HFFc6 (cell line): ENCODE measurements around the gene SEC14L1. TPM values are rescaled to one million over a fixed set of nuclear protein-coding genes. Genes with fewer than 3 reads are reported as not detected.
A peak's percentile ranks its signal among the peaks of the same experiment; 100 is the strongest.

Experiments
- DNase-seq: peaks from one replicate; pipeline ENCODE4 v3.0.0-alpha.2; 2018
- H3K27ac Mint-ChIP-seq: 2 replicates; pipeline ENCODE4 v1.8.0; 2020; ENCODE audit warnings: mild to moderate bottlenecking, mixed read lengths
- H3K27me3 Mint-ChIP-seq: 2 replicates; pipeline ENCODE4 v1.8.0; 2021; ENCODE audit warnings: mild to moderate bottlenecking, moderate library complexity, mixed read lengths; ENCODE audit not compliant: insufficient read depth
- H3K36me3 Mint-ChIP-seq: 2 replicates; pipeline ENCODE4 v1.8.0; 2021; ENCODE audit warnings: low read depth, mixed read lengths
- H3K4me1 Mint-ChIP-seq: 2 replicates; pipeline ENCODE4 v1.8.0; 2020; ENCODE audit warnings: low read depth, mixed read lengths
- H3K4me3 Mint-ChIP-seq: 2 replicates; pipeline ENCODE4 v1.8.0; 2020; ENCODE audit warnings: mild to moderate bottlenecking, moderate library complexity, mixed read lengths
- H3K9me3 Mint-ChIP-seq: 2 replicates; pipeline ENCODE4 v1.8.0; 2020; ENCODE audit warnings: mild to moderate bottlenecking, mixed read lengths
- CTCF ChIP-seq: fragments of 200-600 bp; sonication (generic); IDR thresholded peaks from 2 replicates; pipeline ENCODE4 v1.5.0; 2021; ENCODE audit warnings: antibody characterized with exemption, mild to moderate bottlenecking
- total RNA-seq, 6 experiments: library from RNA; stranded (reverse); fragmentation: NEBNext Ultra II Directional; extraction: Animal tissue kit (Norgen Biotek cat#: 25700); gene quantifications; 2 replicates in 1 of 6; 3 replicates in 5 of 6; pipeline ENCODE4 v1.2.3, GENCODE V29; 2021

The SEC14L1 gene
- total RNA-seq, 6 experiments from 2014 or later, result 63.0 to 91.4 (median 75.0) TPM

- Mint-ChIP-seq H3K4me3 (no peak overlapping the region), H3K36me3 (no peaks in the 10 kb centered on the region), H3K4me1 (peaks cover 68% of the 10 kb centered on the region), H3K27ac (no peak overlapping the region; the same call in 1 of the 2 replicates), H3K9me3 (no peaks in the 10 kb centered on the region), H3K27me3 (peaks cover 2% of the 10 kb centered on the region; the same call in 1 of the 2 replicates)
- TF ChIP-seq CTCF, result no peak
- no peak for DNase-seq
These were observed 14.2 kb upstream of the SEC14L1 start for GRCh38 chr17:77126519-77126918.

GRCh38 chr17:77127735-77128361 lies 12.9 kb upstream of the SEC14L1 start:
- Mint-ChIP-seq H3K4me3 (no peak overlapping the region), H3K4me1 (peaks cover 68% of the 10 kb centered on the region), H3K27me3 (no peaks in the 10 kb centered on the region), H3K36me3 (no peaks in the 10 kb centered on the region), H3K27ac (no peak overlapping the region), H3K9me3 (no peaks in the 10 kb centered on the region)
- no peak for TF ChIP-seq CTCF
- no peak for DNase-seq

GRCh38 chr17:77128896-77129567 lies 11.7 kb upstream of the SEC14L1 start:
- no peaks in the 10 kb centered on the region for H3K9me3 Mint-ChIP-seq
- TF ChIP-seq CTCF, result no peak
- no peak for DNase-seq
- H3K4me3 Mint-ChIP-seq, result 0 out of 2 replicates have a peak overlapping the region, but pooled peaks have one; percentile 14
- H3K27me3 Mint-ChIP-seq, result no peaks in the 10 kb centered on the region
- no peaks in the 10 kb centered on the region for H3K36me3 Mint-ChIP-seq
- H3K4me1 Mint-ChIP-seq, result peaks cover 65% of the 10 kb centered on the region
- H3K27ac Mint-ChIP-seq, result peak overlapping the region; percentile 39

- H3K9me3 Mint-ChIP-seq, result no peaks in the 10 kb centered on the region
- peaks cover 58% of the 10 kb centered on the region for H3K4me1 Mint-ChIP-seq
- H3K27me3 Mint-ChIP-seq, result no peaks in the 10 kb centered on the region
- no peaks in the 10 kb centered on the region for H3K36me3 Mint-ChIP-seq
- peak overlapping the region; percentile 43; the same call in 1 of the 2 replicates for H3K4me3 Mint-ChIP-seq
- no peak for TF ChIP-seq CTCF
- DNase-seq, result no peak
- peak overlapping the region; percentile 39 for H3K27ac Mint-ChIP-seq
These were observed 11.0 kb upstream of the SEC14L1 start for GRCh38 chr17:77129568-77130301.

GRCh38 chr17:77130525-77130924 lies 10.2 kb upstream of the SEC14L1 start:
- H3K4me3 Mint-ChIP-seq, result no peak overlapping the region
- peaks cover 50% of the 10 kb centered on the region for H3K4me1 Mint-ChIP-seq
- TF ChIP-seq CTCF, result no peak
- DNase-seq, result no peak
- no peak overlapping the region for H3K27ac Mint-ChIP-seq
- H3K27me3 Mint-ChIP-seq, result 0 out of 2 replicates have a peak, but pooled peaks cover 2% of the 10 kb centered on the region
- H3K36me3 Mint-ChIP-seq, result no peaks in the 10 kb centered on the region
- H3K9me3 Mint-ChIP-seq, result no peaks in the 10 kb centered on the region
